ENCODE data around the gene RAB43.

Gene RAB43

DNA sequence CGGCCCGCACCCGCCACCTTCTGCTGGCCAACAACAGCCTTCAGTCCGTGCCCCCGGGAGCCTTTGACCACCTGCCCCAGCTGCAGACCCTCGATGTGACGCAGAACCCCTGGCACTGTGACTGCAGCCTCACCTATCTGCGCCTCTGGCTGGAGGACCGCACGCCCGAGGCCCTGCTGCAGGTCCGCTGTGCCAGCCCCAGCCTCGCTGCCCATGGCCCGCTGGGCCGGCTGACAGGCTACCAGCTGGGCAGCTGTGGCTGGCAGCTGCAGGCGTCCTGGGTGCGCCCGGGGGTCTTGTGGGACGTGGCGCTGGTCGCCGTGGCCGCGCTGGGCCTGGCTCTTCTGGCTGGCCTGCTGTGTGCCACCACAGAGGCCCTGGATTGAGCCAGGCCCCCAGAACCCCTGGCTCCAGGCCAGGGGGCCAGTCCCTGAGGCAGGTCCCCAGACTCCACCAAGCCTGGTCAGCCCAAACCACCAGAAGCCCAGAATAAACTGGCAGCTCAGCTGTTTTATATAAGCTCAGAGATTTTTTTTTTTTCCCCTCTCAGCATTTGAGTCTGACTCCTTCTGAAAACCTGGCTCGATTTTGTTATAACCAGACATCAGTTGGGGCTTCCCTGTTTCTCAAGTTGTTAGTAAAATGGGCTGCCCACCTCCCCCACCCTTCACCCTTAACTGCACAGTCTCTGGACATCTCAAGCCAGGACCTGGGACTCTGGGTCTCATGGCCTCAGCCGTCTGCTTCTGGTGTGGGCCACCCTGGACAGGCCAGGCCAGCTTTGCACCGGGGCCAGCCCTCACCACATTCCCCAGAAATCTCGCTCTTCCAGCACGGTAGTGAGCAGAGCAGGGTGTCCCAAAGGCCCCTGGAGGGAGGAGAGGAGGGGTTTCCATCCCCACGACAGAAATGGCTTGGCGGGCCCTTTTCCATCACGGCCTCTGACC, 59.4 kb downstream of the RAB43 start:
- no peak for DNase-seq (ENCODE audit: low read depth, low spot score)

DNA sequence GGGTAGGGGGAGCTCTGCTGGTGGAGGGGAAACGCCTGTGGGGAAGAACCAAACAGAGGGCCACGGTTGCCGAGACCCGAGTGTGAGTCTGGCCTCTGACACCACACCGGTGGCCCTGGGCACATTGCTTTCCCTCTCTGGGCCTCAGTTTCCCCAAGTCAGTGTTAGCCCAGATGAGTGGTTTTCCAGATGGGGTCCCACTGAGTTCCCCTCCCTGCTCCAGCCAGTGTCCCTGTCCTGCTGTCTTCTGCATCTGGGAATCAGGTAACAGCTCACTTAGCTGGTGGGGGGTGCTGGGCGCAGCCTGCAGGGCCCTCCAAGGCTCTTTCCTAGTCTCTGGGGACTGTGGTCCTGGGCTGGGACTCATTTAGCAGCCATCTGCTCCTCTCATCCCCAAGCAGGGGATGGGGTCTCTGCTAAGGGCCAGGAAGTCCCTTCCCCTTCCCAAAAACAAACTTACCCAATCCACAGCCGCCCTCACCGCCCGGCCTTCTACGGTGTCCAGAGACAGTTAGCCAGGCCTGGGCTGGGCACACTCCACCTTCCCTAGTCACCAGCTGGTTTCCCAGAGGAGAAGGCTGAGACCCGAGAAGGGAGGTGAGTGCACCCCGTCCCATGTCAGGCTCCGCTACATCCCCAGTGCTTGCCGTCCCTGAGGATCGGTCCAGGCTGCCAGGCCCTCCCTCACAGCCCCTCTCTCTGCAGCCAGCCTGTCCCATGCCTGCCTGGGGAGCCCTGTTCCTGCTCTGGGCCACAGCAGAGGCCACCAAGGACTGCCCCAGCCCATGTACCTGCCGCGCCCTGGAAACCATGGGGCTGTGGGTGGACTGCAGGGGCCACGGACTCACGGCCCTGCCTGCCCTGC, 60.3 kb downstream of the RAB43 start:
- DNase-seq (ENCODE audit: low read depth, low spot score): no peak

DNA sequence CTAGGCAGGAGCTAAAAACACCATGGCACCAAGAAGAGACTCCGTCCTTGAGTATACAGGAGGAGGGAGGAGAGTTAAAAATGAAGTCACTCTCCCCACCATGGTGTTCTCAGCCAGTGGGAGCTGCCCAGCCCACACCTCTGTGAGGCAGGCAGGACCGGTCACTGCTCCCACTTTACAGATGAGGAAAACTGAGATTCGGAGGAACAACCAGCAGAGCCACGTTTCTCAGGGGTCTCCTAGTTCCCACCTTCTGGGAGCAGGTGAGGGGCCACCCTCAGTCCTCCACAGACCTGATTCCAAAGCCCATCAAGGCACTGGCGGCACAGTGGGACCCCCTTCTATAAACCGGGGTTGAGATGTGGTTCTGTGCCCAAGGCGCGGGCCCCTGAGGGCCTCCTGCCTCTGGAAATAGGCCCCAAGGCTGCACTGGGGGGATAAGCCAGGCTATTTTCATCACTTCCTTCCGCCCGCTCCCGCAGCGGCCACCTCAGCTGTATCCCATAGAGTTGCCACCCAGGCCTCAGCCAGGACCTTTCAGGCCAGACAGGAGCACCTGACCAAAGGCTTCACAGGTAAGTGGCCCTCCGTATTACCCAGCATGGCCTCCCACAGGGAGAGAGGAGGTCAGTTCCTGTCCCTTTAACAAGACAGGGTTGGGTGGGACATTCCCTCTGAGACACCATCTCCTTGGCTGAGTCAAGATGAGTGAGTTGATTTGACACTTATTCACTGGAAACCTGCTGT, 61.2 kb downstream of the RAB43 start, which contains the start of gene GP9:
Gene GP9 (plus strand): TSS at position 504 of the 747 bp plus-strand sequence. CDS start 961 bp downstream, outside the sequence.
- no peak for DNase-seq (ENCODE audit: low read depth, low spot score)

DNA sequence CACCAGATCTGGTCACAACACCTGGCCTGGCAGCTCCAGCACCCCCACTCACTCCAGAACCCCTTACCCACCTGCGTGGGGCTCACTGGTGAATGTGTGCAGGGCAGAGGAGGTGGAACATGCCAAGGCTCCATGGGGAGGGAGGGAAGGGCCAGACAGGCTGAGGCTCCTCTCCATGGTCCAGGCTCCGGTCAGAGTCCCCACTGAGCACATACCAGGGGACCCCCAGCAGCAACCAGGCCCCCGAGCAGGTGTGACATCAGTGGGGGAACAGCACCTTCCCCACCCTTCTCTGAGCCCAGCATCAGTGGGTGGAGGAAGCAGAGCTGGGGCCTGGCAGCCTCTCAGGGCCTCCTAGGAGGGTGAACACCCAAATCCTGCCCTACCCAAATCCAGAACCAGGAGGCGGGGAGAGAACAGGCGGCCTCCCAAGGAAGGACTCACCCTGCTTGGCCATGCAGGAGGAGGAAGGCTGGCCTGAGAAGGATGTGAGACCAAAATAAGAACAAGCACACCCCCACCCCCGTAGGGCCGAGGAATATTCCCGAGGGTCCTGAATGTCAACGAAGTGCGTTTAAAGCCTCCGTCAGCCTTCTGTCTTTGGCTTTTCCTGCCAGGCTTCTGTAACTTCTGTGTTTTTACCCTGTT, 62.2 kb downstream of the RAB43 start:
- DNase-seq (ENCODE audit: low read depth, low spot score): no peak

DNA sequence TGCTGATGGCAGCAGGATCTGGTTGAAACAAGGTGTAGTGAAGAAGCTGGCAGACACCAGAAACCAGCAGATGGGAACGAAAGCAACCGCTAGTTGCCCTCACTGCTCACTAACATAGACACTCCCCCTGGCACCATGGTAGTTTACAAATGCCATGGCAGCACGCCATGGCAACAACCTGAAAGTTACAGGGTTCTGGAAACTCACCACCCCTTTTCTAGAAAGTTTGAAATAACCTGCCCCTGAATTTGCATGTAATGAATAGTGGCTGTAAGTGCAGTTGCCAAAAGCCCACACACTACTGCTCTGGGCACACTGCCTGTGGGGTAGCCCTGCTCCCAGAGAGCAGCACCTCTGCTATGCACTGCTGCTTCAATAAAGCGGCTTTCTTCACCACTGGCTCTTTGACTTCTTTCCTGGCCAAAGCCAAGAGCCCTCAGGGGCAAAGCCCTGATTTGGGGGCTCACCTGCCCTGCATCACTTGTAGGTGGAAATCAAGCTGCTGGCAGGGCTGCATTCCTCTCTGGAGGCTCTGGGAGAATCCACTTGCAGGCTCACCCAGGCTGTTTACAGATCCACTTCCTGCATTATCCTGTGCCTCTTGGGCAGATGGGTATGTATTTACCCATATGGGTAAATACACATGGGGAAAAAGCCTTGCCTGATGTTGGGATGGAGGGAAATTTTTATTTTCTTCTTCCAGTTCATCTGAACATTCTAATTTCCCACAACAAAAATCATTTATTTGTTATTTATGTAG, 63.0 kb downstream of the RAB43 start:
- DNase-seq (ENCODE audit: low read depth, low spot score): peak; percentile 37

DNA sequence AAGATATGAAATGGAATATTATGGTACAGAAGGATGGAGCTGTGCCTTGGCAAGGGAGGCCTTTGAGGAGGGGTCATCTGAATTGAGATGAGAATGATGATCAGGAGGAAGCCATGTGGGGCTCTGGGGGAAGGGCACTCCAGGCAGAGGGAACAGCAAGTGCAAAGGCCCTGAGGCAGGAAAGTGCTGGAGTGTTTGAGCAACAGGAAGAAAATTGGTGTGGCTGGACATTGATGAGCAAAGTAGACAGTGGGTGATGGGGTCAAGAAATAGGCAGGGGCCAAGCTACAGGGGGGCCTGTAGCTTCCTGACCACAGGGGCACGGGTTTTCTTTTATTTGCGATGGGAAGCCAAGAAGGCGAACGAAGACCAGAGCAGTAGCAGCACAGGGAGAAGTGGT, 64.4 kb downstream of the RAB43 start:
- DNase-seq (ENCODE audit: low read depth, low spot score): no peak

DNA sequence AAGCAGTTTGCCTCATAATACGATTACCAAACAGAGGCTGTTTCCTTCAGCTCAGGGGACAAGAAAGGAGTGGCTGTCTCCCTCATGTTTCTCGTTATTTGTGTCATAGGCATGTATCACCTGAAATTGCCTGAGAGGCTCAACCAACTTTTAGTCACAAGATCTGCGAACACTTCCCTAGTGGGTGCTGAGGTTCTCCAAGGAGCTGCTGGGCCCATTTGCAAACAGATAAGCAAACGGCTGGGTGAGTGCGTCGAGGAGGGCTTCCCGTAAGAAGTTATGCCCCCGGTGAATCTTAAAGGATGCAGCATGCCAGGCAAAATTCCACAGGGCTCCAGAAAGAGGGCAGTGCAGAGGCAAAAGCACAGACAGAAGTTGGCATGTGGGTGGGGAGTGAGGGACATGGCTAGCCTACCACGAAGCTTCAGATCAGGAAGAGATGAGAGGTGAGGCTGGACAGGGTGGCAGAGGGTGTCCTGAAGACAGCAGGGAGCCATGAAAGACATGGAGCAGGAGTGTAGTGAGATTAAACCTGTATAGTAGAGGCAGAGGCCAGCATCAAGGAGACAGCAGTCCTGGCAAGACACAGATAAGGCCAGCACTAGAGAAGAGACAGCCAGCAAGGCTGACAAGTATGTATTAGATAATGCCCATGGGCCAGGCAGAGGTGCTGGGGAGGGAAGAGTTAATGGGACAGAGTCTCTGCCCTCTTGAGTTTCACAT, 65.0 kb downstream of the RAB43 start:
- DNase-seq (ENCODE audit: low read depth, low spot score): no peak

DNA sequence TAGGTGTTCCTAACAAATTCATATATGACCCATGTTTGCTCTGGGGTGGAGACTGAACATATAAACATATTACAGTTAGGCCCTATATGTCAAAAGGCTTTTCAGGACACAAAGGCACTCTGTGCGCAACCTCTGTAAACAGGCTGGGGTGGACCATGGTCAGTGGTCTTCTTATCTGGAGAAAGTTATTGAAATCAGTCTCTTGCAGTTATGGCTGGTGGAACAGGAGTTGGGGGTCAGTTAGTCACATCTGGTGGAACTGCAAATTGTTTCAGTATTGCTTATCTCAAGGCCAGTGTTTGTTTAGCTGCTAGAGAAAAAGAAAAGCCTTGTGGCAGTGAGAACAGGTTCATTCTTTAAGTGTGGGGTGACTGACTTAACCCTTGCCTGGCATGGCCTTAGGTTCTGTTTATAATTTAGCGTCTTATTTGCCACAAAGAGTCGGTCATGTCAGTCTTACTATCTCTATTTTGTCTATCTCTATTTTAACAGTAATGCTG, 66.9 kb downstream of the RAB43 start:
- DNase-seq (ENCODE audit: low read depth, low spot score): no peak

DNA sequence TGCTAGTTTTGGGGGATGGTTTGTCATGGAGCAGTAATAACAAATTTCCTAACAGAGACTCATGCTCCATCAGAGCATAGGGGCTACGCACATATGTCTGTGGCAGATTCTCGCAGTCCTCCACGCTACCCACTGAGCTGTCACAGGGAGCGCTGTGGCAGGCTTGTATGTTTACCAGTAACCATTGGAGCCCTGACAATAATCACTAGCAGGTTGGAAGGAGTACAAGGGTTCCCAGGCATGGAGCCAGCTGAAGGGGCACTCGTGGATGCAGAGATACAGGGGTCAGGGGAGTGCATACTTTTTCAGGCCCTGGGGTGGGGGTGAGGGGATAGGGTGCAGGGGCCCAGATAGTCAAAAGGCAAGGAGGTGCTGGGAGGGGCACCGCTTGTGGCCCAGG, 68.9 kb downstream of the RAB43 start:
- no peak for DNase-seq (ENCODE audit: low read depth, low spot score)

DNA sequence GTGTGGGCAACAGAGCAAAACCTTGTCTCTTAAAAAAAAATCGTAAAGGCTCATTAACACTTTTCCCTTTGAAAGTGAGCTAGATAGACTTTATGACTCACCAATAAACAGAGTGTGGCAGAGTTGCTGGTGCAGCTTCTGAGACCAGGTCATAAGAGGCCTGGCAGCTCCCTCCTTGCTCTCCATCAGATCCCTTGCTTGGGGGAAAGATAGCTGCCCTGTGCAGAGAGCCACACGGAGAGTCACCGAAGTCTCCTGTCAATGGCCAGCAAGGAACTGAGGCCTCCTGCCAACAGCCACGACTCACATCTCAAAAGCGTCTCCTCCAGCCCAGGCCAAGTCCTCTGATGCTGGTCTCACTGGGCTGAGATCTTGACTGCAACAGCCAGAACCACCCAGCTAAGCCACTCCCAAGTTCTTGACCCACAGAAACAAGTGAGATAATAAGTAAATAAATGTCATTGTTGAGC, 69.7 kb downstream of the RAB43 start:
- no peak for DNase-seq (ENCODE audit: low read depth, low spot score)

DNA sequence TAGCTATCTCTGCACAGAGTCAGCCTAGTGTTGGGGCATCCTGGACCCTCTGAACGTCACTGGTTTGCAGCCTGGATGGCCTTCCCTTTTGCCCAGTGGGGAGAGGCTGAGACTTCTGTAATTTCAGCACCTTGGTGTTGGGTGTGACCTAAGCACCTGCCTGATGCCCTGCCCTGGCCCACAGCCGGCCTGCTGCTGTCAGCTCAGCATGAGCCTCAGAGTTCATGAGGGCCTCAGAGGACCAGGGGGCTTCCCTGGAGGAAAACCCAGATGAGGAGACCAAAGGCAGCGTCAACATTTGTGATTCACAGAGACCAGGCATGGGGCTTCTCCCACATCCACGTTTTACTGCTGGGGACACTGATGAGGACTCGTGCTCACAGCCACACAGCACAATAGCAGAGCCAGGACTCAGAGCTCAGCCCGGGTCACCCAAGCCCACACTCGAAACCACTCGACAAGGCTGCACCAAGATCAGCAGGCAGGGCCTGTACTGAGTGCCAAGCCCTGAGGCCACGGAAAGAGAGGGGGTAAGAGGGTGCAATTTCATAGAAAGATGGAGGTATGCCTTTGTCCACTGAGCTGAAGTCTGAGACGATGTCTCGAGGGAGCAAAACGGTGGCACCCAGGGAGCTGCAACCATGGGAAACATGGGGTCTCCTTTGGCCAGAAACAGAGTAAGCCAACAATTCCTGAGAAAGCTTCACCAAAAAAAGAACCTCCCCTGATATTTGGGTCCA, 70.9 kb downstream of the RAB43 start:
- no peak for DNase-seq (ENCODE audit: low read depth, low spot score)

DNA sequence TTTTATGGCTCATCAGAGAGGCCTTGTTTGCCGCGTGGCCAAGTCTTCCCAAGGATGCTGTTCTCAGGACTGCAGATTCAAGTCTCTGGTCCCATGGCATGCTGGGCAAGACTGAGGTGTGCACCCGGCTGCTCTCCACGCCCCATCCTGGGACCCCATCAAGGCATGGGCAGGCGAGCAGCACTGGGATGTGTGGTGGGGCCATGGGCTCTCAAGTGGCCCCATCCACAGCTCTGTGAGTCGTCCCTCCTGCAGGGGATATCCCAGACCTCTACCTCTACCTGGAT, 74.1 kb downstream of the RAB43 start:
- DNase-seq (ENCODE audit: low read depth, low spot score): no peak

DNA sequence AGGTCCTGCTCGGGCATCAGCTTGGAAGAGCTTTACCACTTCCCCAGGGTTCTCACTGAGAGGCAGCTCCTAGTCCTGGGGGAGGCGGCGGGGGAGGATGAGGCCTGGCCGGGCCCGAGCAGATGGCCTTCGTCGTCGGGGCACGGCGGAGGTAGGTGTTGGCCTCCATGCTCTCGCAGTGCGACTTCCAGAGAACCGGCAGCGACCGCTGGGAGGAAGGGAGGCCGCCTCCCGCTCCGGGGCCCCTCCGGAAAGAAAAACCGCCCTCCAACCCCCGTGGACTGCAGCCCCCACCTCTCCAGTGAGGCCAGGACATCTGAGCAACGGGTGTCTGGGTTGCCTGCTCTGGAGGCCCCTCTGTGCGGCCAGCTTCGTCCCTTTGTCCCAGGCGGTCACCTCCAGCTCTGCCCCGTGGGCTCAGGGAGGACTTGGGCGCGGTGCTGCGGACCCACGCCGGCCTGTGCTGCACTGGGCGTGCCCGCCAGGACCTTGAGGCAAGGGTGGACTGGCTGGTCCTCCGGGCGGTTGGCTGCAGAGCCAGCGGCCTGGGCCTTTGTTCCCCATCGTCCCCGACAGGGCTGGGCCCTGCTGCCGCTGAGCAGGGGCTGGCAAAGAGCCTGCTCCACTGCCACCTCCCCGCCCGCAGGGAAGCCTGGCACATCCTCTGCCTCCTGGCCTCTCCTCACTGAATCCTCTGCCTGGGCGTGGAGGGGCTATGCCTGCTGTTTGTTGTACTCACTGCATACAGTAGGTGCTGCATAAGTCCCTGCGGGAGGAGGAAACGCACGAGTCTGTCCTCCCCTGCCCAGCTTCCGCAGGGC, 74.7 kb downstream of the RAB43 start:
- no peak for DNase-seq (ENCODE audit: low read depth, low spot score)

DNA sequence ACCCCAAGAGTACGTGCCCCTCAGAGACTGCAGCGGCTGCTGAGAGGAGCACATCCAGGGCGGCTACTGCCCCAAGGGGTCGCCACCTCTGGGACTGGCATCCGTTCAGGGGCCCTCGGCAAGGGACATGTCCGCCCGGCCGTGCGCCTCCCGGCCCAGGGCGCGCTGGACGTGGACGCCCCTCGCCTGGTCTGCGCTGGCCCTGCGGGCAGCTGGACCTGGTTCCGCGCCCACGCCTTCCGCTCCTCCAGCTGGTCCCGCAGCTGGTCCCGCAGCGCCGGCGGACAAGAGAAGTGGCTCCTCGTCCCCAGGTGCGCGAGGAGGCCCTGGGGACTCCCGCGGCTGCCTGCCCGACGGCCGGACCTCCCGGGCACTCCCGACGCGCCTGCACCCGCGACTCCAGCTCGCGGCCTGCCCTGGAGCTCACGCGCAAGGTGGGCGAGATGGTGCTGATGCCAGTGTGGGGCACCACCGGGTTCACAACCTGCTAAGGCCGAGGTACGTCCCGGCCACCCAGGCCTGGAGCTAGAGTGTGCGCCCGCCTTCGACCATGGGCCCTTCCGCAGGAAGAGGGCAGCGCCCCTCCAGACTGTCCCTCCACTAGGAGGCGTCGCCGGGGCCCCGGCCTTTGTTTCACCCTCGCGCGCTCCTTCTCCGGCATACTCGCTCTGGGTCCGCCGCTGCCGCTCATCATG, 75.4 kb downstream of the RAB43 start:
- peak; percentile 66 for DNase-seq (ENCODE audit: low read depth, low spot score)

DNA sequence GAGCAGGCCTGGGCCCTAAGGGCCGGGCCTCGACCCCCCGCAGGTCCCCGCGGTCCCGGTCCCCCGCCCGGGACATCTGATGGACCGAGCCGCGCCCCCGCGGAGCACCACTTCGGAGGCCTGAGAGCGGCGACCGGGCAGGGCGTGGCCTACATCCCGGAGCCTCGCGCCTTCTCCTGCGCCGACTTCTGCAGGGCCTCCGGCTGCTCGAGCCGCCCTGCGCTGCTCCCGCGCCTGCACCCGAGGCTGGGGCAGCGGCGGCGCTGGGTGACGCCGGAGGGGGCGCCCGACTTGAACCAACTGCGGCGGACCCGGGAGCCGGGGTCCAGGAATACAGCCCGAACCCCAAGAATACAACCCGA, 75.9 kb downstream of the RAB43 start:
- DNase-seq (ENCODE audit: low read depth, low spot score): peak; percentile 56

DNA sequence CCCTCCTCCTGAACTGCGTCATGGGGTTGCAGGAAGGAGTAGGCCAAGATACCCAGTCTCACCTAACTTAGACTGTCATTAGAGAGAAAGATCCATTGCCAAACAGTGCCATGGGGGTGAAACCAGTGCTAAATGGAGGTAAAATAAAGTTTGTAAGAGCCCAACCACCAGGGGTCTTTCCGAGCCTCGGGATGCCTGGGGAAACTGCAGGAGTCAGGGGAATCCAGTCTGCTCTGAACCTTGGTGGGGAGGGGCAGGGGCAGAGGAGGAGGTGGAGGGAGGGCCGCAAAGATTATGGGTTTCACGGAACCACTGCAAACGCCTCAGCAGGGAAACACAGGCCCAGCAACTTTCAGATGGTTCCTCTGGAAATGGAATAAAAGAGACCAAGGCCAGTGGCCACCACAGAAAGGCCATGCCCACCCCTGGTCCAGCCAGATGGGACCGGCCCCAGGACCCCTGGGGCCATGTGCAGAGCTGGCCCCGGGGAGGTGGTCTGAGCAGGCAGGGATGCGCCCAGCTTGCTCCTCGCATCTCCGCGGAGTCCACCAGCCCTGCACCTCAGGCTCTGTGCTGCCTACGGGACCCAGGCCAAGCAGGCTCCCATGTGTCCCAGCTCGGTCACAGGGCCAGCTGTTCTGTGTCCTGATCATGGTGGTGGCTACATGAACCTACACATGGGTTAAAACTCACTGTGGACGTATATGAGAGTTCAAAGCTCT, 80.9 kb downstream of the RAB43 start:
- DNase-seq (ENCODE audit: low read depth, low spot score): no peak

DNA sequence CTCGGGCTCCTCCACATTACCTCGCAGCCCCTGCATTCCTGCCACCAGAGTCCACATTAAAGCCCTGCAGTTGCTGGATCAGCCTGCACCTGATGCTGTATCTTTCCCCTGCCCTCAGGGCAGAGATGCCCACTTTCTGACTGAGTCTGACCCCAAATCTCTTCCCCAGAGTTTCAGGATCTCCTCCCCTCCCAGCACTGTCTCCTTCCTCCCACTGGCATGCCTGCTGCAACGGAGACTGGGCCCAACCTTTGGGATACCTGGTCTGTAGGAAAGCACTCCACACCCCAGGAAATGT, 81.6 kb downstream of the RAB43 start:
- no peak for DNase-seq (ENCODE audit: low read depth, low spot score)
